GM12874 (cell line): Measurements from ENCODE around the gene ACTMAP.

Experiments
- CTCF ChIP-seq: IDR thresholded peaks from 2 replicates; pipeline ENCODE4 v1.5.1; 2011; ENCODE audit warnings: low read depth, mild to moderate bottlenecking, control low read depth, low read length, moderate library complexity; ENCODE audit not compliant: insufficient read depth

ACTMAP gene

GRCh38 chr19:40777937-40778705 lies 27.8 kb upstream of the ACTMAP start, which contains the start of gene RAB4B:
TSS of gene RAB4B (plus strand) at chr19:40778247. CDS start at chr19:40778376, 129 bp downstream.
- TF ChIP-seq CTCF: no peak

DNA sequence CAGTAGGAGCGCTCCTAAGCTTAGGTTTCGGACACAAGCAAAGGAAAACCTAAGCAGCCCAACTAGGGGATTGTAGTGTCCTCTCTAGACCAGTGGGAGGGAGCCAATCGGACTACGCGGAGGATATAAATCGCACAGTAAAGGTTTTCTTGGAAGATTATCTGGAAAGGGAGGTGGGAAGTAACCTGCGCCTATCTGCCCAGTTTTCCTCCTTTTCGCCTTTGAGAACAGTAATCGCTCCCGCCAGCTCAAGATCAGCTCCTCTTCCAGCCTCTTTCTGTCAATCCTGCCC lies 27.3 kb upstream of the ACTMAP start:
- TF ChIP-seq CTCF: no peak

GRCh38 chr19:40776932-40777644 lies 26.8 kb upstream of the ACTMAP start:
- no peak for TF ChIP-seq CTCF

DNA sequence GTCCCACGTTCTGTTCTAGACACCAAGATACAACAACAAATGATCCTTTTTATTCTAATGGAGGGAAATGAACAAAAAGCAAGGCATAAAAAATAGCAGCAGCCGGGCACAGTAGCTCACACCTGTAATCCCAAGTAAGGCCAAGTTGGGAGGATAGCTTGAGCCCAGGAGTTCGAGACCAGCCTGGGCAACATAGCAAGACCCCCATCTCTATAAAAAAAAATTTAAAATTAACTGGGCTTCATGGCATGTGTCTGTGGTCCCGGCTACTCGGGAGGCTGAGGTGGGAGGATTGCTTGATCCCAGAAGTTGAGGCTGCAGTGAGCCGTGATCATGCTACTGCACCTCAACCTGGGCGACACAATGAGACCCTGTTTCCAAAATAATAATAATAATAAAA lies 26.1 kb upstream of the ACTMAP start:
- TF ChIP-seq CTCF: no peak

GRCh38 chr19:40775632-40776022 lies 25.4 kb upstream of the ACTMAP start:
- TF ChIP-seq CTCF: no peak

GRCh38 chr19:40774916-40775631 lies 24.8 kb upstream of the ACTMAP start, which contains the start of gene MIA:
TSS of gene MIA (plus strand) at chr19:40775521. CDS start at chr19:40775543, 22 bp downstream.
- no peak for TF ChIP-seq CTCF

DNA sequence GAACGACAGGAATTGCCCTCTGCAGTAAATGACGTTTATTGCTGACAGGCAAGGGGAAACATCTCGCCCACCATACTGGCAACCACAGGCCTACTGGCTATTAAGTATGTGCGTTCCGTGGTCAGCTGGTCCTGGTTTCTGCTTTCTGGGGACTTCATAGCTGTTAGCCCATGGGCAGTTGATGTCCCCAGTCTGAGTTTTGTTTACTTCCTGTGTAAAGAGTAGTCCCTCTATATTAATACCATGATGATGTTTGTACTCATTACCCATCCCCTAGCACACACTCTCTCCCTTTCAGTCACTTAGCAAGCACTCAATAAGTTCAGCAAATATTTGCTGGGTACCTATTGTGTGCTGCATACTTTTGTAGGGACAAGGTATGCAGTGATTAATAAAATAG lies 18.6 kb upstream of the ACTMAP start:
- TF ChIP-seq CTCF: no peak
